Chondrocyte (in vitro differentiated cells): ENCODE results near the gene ST3GAL4. TPM values are rescaled to one million over a fixed set of nuclear protein-coding genes. Genes with fewer than 3 reads are reported as not detected.

Experiments used
- DNase-seq: peaks from one replicate; pipeline ENCODE4 v3.0.0; 2021; ENCODE audit warnings: mixed read lengths, low spot score
- H3K27ac Mint-ChIP-seq: one replicate; pipeline ENCODE4 v1.8.0; 2021; ENCODE audit warnings: mild to moderate bottlenecking, moderate library complexity, mixed read lengths; ENCODE audit not compliant: unreplicated experiment
- H3K27me3 Mint-ChIP-seq: 2 replicates; pipeline ENCODE4 v1.8.0; 2021; ENCODE audit warnings: low read depth, mixed read lengths
- H3K36me3 Mint-ChIP-seq: 2 replicates; pipeline ENCODE4 v1.8.0; 2021; ENCODE audit warnings: low read depth, mixed read lengths
- H3K4me1 Mint-ChIP-seq: 2 replicates; pipeline ENCODE4 v1.8.0; 2021; ENCODE audit warnings: low read depth, mild to moderate bottlenecking, mixed read lengths
- H3K4me3 Mint-ChIP-seq: one replicate; pipeline ENCODE4 v1.8.0; 2021; ENCODE audit warnings: mild to moderate bottlenecking, moderate library complexity, mixed read lengths; ENCODE audit not compliant: unreplicated experiment
- H3K9me3 Mint-ChIP-seq: 2 replicates; pipeline ENCODE4 v1.8.0; 2021; ENCODE audit warnings: low read depth, mixed read lengths
- CTCF ChIP-seq: fragments of 200-600 bp; sonication (generic); IDR thresholded peaks from 2 replicates; pipeline ENCODE4 v1.5.0; 2021; ENCODE audit warnings: antibody characterized with exemption, mild to moderate bottlenecking, moderate library complexity
- total RNA-seq: library from RNA; stranded (reverse); gene quantifications from 3 replicates; pipeline ENCODE4 v1.2.1, GENCODE V29; 2021

The ST3GAL4 gene
- total RNA-seq, 1 donor from 2014 or later: 30.7 TPM

GRCh38 chr11:126456089-126456488 lies 100.6 kb downstream of the ST3GAL4 start:
- no peak for TF ChIP-seq CTCF
- Mint-ChIP-seq H3K27me3 (peaks cover 5% of the 10 kb centered on the region), H3K4me3 (no peak overlapping the region), H3K4me1 (peaks cover 4% of the 10 kb centered on the region), H3K36me3 (no peaks in the 10 kb centered on the region), H3K9me3 (no peaks in the 10 kb centered on the region), H3K27ac (no peak overlapping the region)
- no peak for DNase-seq

- Mint-ChIP-seq H3K36me3 (no peaks in the 10 kb centered on the region), H3K4me3 (no peak overlapping the region), H3K9me3 (no peaks in the 10 kb centered on the region), H3K27ac (no peak overlapping the region), H3K27me3 (peaks cover 4% of the 10 kb centered on the region), H3K4me1 (peaks cover 4% of the 10 kb centered on the region)
- no peak for TF ChIP-seq CTCF
- DNase-seq: no peak
These were observed 101.5 kb downstream of the ST3GAL4 start for GRCh38 chr11:126456783-126457542.

GRCh38 chr11:126457817-126458216 lies 102.3 kb downstream of the ST3GAL4 start:
- DNase-seq: no peak
- no peaks in the 10 kb centered on the region for H3K9me3 Mint-ChIP-seq
- TF ChIP-seq CTCF: no peak
- peaks cover 4% of the 10 kb centered on the region for H3K27me3 Mint-ChIP-seq
- H3K4me3 Mint-ChIP-seq: no peak overlapping the region
- H3K36me3 Mint-ChIP-seq: no peaks in the 10 kb centered on the region
- peaks cover 4% of the 10 kb centered on the region for H3K4me1 Mint-ChIP-seq
- H3K27ac Mint-ChIP-seq: no peak overlapping the region

GRCh38 chr11:126459691-126460281 lies 104.3 kb downstream of the ST3GAL4 start:
- no peak for DNase-seq
- Mint-ChIP-seq H3K27me3 (peaks cover 4% of the 10 kb centered on the region), H3K4me1 (peaks cover 4% of the 10 kb centered on the region), H3K36me3 (no peaks in the 10 kb centered on the region), H3K27ac (no peak overlapping the region), H3K4me3 (no peak overlapping the region), H3K9me3 (peaks cover 3% of the 10 kb centered on the region)
- TF ChIP-seq CTCF: no peak

- H3K36me3 Mint-ChIP-seq: no peaks in the 10 kb centered on the region
- H3K27me3 Mint-ChIP-seq: peaks cover 1% of the 10 kb centered on the region
These were observed 105.1 kb downstream of the ST3GAL4 start for GRCh38 chr11:126460417-126461095.

More at GRCh38 chr11:126460417-126461095, 105.1 kb downstream of the ST3GAL4 start:
- Mint-ChIP-seq H3K4me1 (peaks cover 5% of the 10 kb centered on the region), H3K9me3 (peaks cover 3% of the 10 kb centered on the region), H3K27ac (no peak overlapping the region), H3K4me3 (no peak overlapping the region)
- TF ChIP-seq CTCF: no peak
- DNase-seq: no peak
